HG03521 (cell line): ENCODE data around the gene CLEC2D.
"Not testable (repeated sequence)": the region's sequence is repeated elsewhere in the genome, so short reads cannot be mapped to it uniquely, and the experiment has no call there.

Experiments
- ATAC-seq: cut with Tn5 transposase; IDR thresholded peaks from one replicate; pipeline ENCODE4 v1.9.1; 2021; ENCODE audit warnings: mild to moderate bottlenecking, moderate library complexity; ENCODE audit not compliant: unreplicated experiment

CLEC2D gene, protein sequence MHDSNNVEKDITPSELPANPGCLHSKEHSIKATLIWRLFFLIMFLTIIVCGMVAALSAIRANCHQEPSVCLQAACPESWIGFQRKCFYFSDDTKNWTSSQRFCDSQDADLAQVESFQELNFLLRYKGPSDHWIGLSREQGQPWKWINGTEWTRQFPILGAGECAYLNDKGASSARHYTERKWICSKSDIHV

GRCh38 chr12:9669534-9669933 is at the start of gene CLEC2D:
CLEC2D (plus strand) TSS chr12:9669713; CDS start chr12:9669735, 22 bp downstream.
- peak; percentile 41 for ATAC-seq

DNA sequence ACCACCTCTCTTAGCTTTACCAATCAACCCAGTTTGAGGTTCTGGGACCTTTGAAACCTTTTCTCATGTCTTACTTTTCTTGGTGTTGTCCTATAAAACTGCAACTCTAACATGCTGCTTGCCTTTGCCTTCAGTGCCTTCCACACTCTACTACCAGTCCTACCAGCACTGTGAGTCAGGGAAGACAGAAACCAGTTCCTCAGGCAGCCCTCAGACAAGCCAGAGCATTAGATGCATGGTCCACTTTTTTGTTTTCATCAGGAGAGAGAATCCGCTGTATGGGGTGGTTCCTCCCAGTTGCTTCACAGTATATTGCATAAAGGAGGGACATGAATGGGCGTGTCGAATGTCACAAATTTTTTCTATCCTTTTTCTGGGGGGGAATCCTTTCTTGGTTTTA is 44.5 kb upstream of the CLEC2D start:
- ATAC-seq: no peak

DNA sequence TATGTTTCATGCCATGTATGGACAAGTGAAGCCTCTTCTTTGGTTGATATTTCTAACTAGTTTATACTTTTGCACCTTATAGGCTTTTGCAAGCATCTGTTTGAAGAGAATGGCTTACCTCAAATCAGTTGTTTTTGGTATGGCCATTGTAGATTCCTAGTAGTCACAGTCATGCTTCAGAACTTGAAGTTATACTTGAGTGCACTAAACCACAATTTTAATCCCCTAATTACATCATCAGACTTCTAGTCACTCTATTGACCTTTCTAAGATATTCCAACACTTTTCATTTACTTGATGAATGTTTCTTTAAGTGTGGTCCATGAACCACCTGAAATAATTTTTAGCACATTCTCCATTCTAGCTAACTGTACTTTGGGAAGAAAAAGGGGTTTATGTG is 43.2 kb upstream of the CLEC2D start:
- ATAC-seq: no peak

DNA sequence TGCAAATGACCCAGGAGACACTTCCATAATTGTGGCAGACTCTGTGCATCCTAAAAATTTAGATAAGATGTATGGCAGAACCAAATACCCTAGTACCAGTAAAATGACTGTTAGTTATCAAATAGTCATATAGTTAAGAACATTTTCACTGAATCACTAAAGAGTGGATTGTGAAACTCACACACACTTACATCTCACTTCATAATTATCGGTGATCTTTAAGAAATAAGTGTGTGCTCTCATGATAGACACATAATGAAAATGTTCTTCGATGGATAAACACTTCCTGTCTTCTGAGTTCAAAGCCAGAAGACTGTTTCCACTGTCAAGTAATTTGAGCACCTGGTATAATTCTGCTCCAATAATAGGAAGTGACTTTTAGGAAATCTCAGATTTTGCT is 42.7 kb upstream of the CLEC2D start:
- ATAC-seq: no peak

- no peak for ATAC-seq
Measured at GRCh38 chr12:9632766-9633165, 36.7 kb upstream of the CLEC2D start.

- peak; percentile 50 for ATAC-seq
Measured at GRCh38 chr12:9634177-9634803, 35.2 kb upstream of the CLEC2D start.

DNA sequence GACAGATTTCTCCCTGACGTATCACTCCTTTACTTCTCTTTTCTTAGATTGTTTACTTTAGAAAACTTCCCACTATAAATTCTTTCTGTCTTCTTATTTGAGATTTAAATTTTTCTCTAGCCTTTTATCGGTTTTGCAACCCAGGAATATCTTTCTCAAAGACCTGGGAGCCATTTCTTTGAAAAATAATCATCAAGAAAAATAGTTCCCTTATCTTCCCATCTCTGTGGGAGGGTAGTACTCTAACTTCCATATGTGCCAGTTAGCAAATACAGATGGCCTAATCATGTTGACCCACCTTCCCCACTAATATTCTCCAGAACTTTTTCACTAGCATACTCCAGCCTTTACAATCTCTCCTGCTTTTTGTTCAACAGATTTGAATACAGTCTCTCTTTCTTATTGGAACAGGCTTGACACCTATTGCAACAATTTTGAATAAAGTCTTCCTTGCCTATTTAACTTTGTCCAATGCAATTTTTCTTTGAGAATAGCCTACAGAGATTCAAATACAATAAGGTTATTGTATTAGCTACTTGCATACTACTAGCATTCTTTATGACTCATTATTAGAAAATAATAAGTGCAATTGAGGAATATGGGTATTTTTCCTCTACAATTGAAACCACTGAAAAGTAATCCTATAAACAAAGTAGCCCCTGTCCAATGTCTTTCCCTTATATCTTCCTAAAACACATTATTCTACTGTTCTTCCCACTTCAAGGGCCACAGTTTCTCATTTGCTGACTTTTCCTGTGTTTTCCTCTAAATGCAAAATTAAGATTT is 34.4 kb upstream of the CLEC2D start:
- no peak for ATAC-seq

GRCh38 chr12:9636150-9636850 is 33.2 kb upstream of the CLEC2D start:
- ATAC-seq: no peak

GRCh38 chr12:9636851-9637206 is 32.7 kb upstream of the CLEC2D start:
- no peak for ATAC-seq

- no peak for ATAC-seq
Measured at GRCh38 chr12:9640024-9640423, 29.5 kb upstream of the CLEC2D start.

GRCh38 chr12:9642606-9643265 is 26.8 kb upstream of the CLEC2D start:
- ATAC-seq: no peak

- no peak for ATAC-seq
Measured at GRCh38 chr12:9643266-9643660, 26.2 kb upstream of the CLEC2D start.

DNA sequence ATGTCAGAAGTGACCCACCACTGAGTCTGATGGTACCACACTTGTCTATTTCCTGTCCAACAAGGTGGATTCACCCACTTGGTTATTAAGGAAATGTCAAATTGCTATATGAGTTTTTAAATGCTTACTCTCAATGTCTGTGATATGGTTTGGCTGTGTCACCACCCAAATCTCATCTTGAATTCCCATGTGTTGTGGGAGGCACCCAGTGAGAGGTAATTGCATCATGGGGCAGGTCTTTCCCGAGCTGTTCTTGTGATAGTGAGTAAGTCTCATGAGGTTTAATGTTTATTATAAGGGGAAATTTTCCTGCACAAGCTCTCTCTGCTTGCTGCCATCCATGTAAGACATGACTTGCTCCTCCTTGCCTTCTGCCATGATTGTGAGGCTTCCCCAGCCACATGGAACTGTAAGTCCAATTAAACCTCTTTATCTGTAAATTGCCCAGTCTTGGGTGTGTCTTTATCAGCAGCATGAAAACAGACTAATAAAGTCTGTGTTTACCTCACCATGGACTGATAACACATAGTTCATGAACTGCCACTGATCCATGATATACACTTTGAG is 24.4 kb upstream of the CLEC2D start:
- not testable (repeated sequence) for ATAC-seq

GRCh38 chr12:9646794-9647781 is 22.4 kb upstream of the CLEC2D start:
- no peak for ATAC-seq

DNA sequence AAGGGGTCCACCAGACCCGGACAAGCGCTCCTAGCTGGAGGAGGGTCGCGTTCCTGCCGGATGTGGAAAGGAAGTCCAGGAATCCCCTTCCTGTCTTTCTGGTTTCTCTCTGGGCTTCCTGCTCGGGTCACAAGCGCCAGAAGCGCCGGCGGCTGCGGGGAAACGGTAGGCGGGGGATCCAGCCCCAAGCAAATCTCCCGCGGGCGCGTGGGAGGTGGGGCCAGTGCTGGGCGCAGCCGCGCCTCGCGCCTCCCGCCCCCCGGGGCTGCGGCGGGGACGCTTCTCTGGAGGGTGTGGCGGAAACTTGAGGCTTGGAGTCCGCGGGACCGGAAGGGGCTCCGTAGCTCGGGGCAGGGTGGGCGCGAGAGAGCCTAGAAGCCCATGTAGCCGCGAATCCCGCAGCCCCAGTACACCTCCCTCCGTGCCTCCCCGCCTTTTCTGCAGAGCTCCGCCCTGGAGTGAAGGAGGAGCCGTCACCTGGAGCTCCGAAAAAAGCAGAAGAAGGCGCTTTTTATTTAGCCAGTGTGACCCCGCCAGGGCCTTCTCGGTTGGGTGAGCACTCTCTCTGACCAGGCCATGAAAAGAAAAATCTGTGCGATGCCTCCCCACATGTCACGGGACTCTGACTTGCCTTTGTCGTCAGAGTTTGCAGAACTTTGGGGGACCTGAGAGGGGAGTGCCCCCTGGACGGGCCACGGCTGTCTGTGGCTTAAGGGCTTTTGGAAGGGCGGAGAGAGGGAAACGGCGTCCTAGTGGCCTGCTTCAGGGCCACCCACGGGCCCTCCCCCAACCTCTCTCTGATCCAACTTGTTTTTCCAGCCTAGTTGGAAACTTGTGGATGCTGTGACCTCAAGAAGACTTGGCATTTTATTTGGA is 21.4 kb upstream of the CLEC2D start:
- peak; percentile 77 for ATAC-seq

DNA sequence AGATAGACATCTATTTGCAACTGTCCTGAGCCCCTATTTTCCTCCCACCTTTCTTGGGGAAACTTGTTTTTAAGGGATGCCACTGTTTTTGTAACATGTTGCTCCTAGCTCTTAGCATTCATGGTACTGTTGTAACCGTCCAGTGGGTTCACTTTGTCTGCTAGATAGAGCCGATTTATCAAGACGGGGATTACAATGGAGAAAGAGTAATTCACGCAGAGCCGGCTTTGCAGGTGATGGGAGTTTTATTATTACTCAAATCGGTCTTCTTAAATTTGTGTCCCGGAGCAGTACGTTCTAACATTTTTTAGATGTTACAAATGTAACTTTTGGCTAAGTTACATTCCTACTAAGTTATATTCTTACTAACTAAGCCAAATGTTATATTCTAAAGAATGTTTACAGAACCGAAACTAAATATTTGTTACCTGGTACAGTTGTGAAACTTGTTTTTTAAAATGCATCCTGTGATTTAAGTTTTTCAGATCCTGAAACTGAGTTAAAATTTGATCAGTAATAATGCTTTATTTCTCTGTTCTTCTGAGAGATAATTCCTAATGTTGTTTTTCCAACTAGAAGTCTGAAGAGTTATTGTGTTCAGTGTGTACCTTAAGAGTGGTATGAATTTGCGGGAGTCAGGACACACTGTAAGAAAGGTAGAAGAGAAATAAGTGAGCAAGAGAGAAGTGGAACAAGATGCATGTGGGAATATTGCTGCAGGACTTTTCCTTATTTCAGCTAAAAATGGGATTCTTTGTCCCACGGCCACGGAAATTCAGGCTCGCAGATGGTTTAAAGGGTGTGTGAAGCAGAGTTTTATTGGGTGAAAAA is 20.6 kb upstream of the CLEC2D start:
- no peak for ATAC-seq

DNA sequence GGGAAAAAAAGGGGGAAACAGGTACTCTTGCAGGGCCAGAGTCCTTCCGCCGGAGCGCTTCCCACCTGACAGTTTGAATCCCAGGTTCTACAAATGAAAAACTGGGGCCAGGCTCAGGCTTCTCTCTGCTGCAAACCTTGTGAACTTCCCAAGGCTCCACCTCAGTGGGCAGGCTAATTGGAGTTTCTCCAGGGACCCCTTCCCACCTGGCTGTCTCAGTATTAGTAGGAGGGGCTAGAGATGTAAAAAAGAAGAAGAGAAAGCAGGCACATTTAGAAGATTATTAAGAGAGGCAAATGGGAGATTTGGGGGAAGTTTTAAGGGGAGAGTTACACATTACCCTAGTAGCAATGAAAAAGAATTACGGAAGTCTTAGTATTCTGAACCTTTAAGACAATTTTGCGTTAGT is 20.0 kb upstream of the CLEC2D start:
- ATAC-seq: no peak

- no peak for ATAC-seq
Measured at GRCh38 chr12:9650151-9650576, 19.3 kb upstream of the CLEC2D start.
